Breast epithelium (tissue), 3 donors: Measurements from ENCODE around the gene APOL2.

ENCODE experiments used
- POLR2A ChIP-seq: fragments of 450-650 bp; IDR thresholded peaks from one replicate; pipeline ENCODE4 v1.6.1; 2016; ENCODE audit warnings: antibody characterized with exemption, mild to moderate bottlenecking, moderate library complexity
- POLR2AphosphoS5 ChIP-seq, 3 donors: sonication (generic); formaldehyde crosslinking; IDR thresholded peaks; one replicate each; pipeline ENCODE4 v1.6.1; 2017; ENCODE audit warnings: antibody characterized with exemption in 3 of 3
- TF ChIP-seq, protein P1 (sequence below), 3 donors: fragments of 450-650 bp; IDR thresholded peaks; one replicate each; pipeline ENCODE4 v1.5.1; 2016 to 2017; ENCODE audit warnings: antibody characterized with exemption in 3 of 3, mild to moderate bottlenecking in 3 of 3, moderate library complexity in 3 of 3

DNA sequence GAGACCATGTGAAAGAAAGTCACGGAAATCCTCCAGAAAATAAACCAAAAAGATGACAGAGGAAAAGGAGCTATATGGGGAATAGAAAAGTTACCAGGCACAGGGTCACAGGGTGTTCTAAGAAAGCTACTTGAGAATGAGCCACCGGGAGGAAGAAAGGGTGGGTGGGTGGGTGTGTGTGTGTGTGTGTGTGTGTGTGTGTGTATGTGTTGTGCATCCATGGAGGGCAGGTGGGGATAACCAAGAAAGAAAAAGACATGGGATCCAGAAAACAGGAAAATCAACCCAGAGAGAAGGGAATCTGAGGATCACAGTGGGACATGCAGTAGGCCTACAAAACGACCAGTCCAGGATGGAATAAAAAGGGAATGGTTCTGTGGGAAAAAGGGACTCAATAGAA, 3.7 kb downstream of the APOL2 start:
- TF ChIP-seq POLR2A (no peak), POLR2AphosphoS5 (IDR thresholded peaks at IDR 0.05) (no peak)
- TF ChIP-seq, protein P1, sequence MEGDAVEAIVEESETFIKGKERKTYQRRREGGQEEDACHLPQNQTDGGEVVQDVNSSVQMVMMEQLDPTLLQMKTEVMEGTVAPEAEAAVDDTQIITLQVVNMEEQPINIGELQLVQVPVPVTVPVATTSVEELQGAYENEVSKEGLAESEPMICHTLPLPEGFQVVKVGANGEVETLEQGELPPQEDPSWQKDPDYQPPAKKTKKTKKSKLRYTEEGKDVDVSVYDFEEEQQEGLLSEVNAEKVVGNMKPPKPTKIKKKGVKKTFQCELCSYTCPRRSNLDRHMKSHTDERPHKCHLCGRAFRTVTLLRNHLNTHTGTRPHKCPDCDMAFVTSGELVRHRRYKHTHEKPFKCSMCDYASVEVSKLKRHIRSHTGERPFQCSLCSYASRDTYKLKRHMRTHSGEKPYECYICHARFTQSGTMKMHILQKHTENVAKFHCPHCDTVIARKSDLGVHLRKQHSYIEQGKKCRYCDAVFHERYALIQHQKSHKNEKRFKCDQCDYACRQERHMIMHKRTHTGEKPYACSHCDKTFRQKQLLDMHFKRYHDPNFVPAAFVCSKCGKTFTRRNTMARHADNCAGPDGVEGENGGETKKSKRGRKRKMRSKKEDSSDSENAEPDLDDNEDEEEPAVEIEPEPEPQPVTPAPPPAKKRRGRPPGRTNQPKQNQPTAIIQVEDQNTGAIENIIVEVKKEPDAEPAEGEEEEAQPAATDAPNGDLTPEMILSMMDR (IDR thresholded peaks at IDR 0.05) = no peak
